ENCODE data around the gene NPBWR2. TPM values are rescaled to one million over a fixed set of nuclear protein-coding genes. Genes with fewer than 3 reads are reported as not detected.
"Not testable (repeated sequence)": the region's sequence is repeated elsewhere in the genome, so short reads cannot be mapped to it uniquely, and the experiment has no call there.

NPBWR2 gene
- total RNA-seq, 1 donor from 2014 or later = not detected

DNA sequence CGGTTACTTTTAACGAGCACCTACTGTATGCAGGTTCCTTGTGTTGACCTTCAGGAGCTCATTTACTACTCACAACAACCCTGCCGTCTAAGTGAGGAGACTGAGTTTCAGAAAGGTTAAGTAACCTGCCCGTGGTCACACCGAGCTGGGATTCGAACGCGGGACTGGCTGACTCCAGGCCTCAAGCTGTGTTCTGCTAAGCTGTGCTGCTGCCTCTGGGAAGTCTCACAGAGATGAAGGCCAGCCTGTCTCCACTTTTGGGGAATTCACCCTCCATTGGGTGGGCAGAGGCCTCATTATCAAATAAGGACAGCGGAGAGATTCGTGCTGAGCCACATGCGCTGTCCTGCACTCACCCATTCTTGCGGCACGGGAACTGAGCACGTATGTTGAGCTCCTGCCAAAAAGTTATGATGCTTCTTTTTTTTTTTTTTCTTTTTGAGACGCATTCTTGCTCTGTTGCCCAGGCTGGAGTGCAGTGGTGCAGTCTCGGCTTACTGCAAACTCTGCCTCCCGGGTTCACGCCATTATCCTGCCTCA, 31.0 kb upstream of the NPBWR2 start:
- DNase-seq (ENCODE audit: low spot score) = no peak
- Mint-ChIP-seq H3K27ac (no peak overlapping the region), H3K4me3 (ENCODE audit: low read depth) (no peak overlapping the region), H3K27me3 (ENCODE audit: low read depth) (peaks cover 2% of the 10 kb centered on the region), H3K4me1 (ENCODE audit: low read depth) (no peaks in the 10 kb centered on the region), H3K9me3 (no peaks in the 10 kb centered on the region), H3K36me3 (ENCODE audit: low read depth) (no peaks in the 10 kb centered on the region)
- intact Hi-C loops (cut with micrococcal nuclease) = no loop called here

- Mint-ChIP-seq H3K27me3 (ENCODE audit: low read depth) (peaks cover 2% of the 10 kb centered on the region), H3K4me1 (ENCODE audit: low read depth) (no peaks in the 10 kb centered on the region), H3K9me3 (no peaks in the 10 kb centered on the region), H3K4me3 (ENCODE audit: low read depth) (no peak overlapping the region), H3K36me3 (ENCODE audit: low read depth) (no peaks in the 10 kb centered on the region), H3K27ac (no peak overlapping the region)
- DNase-seq (ENCODE audit: low spot score) = no peak
- intact Hi-C loops (cut with micrococcal nuclease) = no loop called here
Observed at GRCh38 chr20:64137598-64138031, 30.2 kb upstream of the NPBWR2 start.

DNA sequence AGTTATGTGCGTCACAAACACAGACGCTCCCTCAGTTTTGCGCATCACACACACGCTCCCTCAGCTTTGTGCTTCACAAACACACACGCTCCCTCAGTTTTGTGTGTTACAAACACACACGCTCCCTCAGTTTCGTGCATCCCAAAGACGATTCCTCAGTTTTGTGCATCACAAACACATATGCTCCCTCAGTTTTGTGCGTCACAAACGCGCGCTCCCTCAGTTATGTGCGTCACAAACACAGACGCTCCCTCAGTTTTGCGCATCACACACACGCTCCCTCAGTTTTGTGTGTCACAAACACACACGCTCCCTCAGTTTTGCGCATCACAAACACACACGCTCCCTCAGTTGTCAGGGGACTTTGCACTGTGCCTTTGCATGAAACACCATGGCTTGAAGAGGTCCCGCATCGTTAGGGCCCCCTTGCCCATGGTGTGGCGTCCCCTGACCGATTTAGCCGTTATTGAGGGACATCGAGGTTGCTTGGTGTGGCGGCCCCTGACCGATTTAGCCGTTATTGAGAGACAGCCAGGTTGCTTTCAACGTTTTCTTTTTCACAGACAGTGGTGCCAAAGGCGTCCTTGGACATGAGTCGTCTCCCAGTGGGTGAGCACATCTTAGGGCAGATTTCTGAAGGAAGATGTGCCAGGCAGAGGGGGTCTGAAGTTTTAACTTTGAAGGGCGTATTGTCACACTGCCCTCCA, 28.8 kb upstream of the NPBWR2 start:
- intact Hi-C loops (cut with micrococcal nuclease) = no loop called here
- H3K36me3 Mint-ChIP-seq (ENCODE audit: low read depth) = no peaks in the 10 kb centered on the region
- H3K4me3 Mint-ChIP-seq (ENCODE audit: low read depth) = no peak overlapping the region
- no peak for DNase-seq (ENCODE audit: low spot score)
- H3K9me3 Mint-ChIP-seq = no peaks in the 10 kb centered on the region
- no peak overlapping the region for H3K27ac Mint-ChIP-seq
- no peaks in the 10 kb centered on the region for H3K27me3 Mint-ChIP-seq (ENCODE audit: low read depth)
- H3K4me1 Mint-ChIP-seq (ENCODE audit: low read depth) = no peaks in the 10 kb centered on the region

DNA sequence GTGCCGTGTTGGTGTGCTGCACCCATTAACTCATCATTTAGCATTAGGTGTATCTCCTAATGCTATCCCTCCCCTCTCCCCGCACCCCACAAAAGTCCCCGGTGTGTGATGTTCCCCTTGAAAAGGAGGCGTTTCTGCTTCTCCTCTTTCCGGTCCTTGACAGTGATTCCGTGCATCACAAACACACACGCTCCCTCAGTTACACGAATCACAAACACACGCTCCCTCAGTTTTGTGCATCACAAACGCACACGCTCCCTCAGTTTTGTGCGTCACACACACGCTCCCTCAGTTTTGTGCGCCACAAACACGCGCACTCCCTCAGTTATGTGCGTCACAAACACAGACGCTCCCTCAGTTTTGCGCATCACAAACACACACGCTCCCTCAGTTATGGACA, 27.4 kb upstream of the NPBWR2 start:
- H3K9me3 Mint-ChIP-seq; H3K36me3 Mint-ChIP-seq (ENCODE audit: low read depth): not testable (repeated sequence)

GRCh38 chr20:64133951-64134407, 26.6 kb upstream of the NPBWR2 start:
- H3K27ac Mint-ChIP-seq = no peak overlapping the region
- no peaks in the 10 kb centered on the region for H3K4me1 Mint-ChIP-seq (ENCODE audit: low read depth)
- no peak for DNase-seq (ENCODE audit: low spot score)
- intact Hi-C loops (cut with micrococcal nuclease) = no loop called here
- no peak overlapping the region for H3K4me3 Mint-ChIP-seq (ENCODE audit: low read depth)
- H3K36me3 Mint-ChIP-seq (ENCODE audit: low read depth) = no peaks in the 10 kb centered on the region
- H3K27me3 Mint-ChIP-seq (ENCODE audit: low read depth) = peaks cover 1% of the 10 kb centered on the region
- H3K9me3 Mint-ChIP-seq = no peaks in the 10 kb centered on the region

More for the DNA sequence above, 27.4 kb upstream of the NPBWR2 start:
- DNase-seq (ENCODE audit: low spot score); H3K27ac Mint-ChIP-seq; H3K4me1 Mint-ChIP-seq (ENCODE audit: low read depth); H3K27me3 Mint-ChIP-seq (ENCODE audit: low read depth); intact Hi-C loops (cut with micrococcal nuclease); H3K4me3 Mint-ChIP-seq (ENCODE audit: low read depth): not testable (repeated sequence)

- H3K9me3 Mint-ChIP-seq = no peaks in the 10 kb centered on the region
- H3K4me1 Mint-ChIP-seq (ENCODE audit: low read depth) = no peaks in the 10 kb centered on the region
- H3K27ac Mint-ChIP-seq = no peak overlapping the region
- no peak overlapping the region for H3K4me3 Mint-ChIP-seq (ENCODE audit: low read depth)
- no peak for DNase-seq (ENCODE audit: low spot score)
- H3K27me3 Mint-ChIP-seq (ENCODE audit: low read depth) = peaks cover 3% of the 10 kb centered on the region
- intact Hi-C loops (cut with micrococcal nuclease) = no loop called here
- H3K36me3 Mint-ChIP-seq (ENCODE audit: low read depth) = no peaks in the 10 kb centered on the region
Observed at GRCh38 chr20:64131406-64131805, 24.0 kb upstream of the NPBWR2 start.

DNA sequence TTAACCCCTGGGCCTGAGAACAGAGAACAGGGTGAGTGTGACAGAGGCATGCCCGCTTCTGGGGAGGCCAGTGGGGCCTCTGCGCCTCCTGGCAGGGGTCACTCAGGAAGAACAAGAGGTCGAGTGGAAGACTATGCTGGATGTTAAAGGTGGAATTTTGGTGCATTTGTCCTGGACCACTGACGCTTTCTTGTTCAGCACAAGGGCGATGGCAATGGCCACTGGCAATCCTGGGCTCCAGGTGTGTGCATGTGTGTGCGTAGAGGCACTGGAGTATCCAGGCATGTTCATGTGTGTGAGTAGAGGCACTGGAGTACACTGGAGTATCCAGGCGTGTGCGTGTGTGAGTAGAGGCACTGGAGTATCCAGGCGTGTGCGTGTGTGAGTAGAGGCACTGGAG, 23.5 kb upstream of the NPBWR2 start:
- peaks cover 3% of the 10 kb centered on the region for H3K27me3 Mint-ChIP-seq (ENCODE audit: low read depth)
- no peak for DNase-seq (ENCODE audit: low spot score)
- H3K27ac Mint-ChIP-seq = no peak overlapping the region
- no peak overlapping the region for H3K4me3 Mint-ChIP-seq (ENCODE audit: low read depth)
- H3K4me1 Mint-ChIP-seq (ENCODE audit: low read depth) = no peaks in the 10 kb centered on the region
- no peaks in the 10 kb centered on the region for H3K9me3 Mint-ChIP-seq
- intact Hi-C loops (cut with micrococcal nuclease) = no loop called here
- no peaks in the 10 kb centered on the region for H3K36me3 Mint-ChIP-seq (ENCODE audit: low read depth)

- intact Hi-C loops (cut with micrococcal nuclease) = no loop called here
- H3K27ac Mint-ChIP-seq = no peak overlapping the region
Observed at GRCh38 chr20:64130271-64130670, 22.9 kb upstream of the NPBWR2 start.

DNA sequence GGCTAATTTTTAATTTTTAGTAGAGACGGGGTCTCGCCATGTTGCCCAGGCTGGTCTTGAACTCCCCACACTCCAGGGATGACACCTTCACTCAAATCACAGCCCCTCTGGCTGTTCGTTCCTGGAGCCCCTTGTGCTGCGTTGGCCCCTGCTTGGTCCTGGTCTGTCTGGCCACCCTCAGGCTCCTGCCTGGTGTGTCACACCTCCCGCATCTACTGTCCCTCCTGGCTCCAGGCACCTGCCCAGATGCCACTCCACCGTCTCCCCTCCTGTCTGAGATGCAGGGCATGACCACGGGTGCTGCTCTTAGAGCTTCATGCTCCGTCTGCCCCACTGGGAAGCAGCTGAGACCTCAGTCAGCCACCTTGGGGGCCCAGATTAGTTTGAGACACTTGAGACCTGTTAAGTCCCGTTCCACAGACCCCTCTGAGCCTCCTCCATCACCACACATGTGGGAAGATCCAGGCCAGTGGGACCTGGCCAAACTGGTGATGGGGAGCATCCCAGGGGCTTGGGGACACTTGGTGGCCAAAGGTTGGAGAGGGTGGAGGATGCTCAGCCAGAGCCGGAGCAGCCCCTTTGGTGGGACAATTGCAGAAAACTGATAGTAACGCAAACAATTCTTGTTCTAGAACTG, 21.9 kb upstream of the NPBWR2 start:
- no peak for DNase-seq (ENCODE audit: low spot score)
- Mint-ChIP-seq H3K4me1 (ENCODE audit: low read depth) (no peaks in the 10 kb centered on the region), H3K27ac (no peak overlapping the region), H3K36me3 (ENCODE audit: low read depth) (no peaks in the 10 kb centered on the region), H3K9me3 (no peaks in the 10 kb centered on the region), H3K4me3 (ENCODE audit: low read depth) (no peak overlapping the region), H3K27me3 (ENCODE audit: low read depth) (peaks cover 7% of the 10 kb centered on the region)
- intact Hi-C loops (cut with micrococcal nuclease) = no loop called here

More at GRCh38 chr20:64130271-64130670, 22.9 kb upstream of the NPBWR2 start:
- Mint-ChIP-seq H3K9me3 (no peaks in the 10 kb centered on the region), H3K27me3 (ENCODE audit: low read depth) (peaks cover 3% of the 10 kb centered on the region), H3K4me1 (ENCODE audit: low read depth) (no peaks in the 10 kb centered on the region), H3K4me3 (ENCODE audit: low read depth) (no peak overlapping the region), H3K36me3 (ENCODE audit: low read depth) (no peaks in the 10 kb centered on the region)
- DNase-seq (ENCODE audit: low spot score) = no peak

- DNase-seq (ENCODE audit: low spot score); H3K9me3 Mint-ChIP-seq; H3K4me1 Mint-ChIP-seq (ENCODE audit: low read depth); H3K27ac Mint-ChIP-seq; intact Hi-C loops (cut with micrococcal nuclease); H3K4me3 Mint-ChIP-seq (ENCODE audit: low read depth); H3K36me3 Mint-ChIP-seq (ENCODE audit: low read depth): not testable (repeated sequence)
- H3K27me3 Mint-ChIP-seq (ENCODE audit: low read depth) = peaks cover 11% of the 10 kb centered on the region
Observed at GRCh38 chr20:64123517-64123916, 16.2 kb upstream of the NPBWR2 start.

DNA sequence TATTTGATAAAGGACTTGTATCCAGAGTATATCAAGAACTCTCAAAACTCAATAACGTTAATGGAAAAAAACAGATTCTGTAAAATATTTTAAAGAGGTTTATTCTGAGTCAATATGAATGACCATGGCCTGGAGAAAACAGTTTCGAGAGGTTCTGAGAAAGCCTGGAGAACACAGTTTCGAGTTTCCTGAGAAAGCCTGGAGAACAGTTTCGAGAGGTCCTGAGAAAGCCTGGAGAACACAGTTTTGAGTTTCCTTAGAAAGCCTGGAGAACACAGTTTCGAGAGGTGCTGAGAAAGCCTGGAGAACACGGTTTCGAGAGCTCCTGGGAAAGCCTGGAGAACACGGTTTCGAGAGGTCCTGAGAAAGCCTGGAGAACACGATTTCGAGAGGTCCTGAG, 15.6 kb upstream of the NPBWR2 start:
- DNase-seq (ENCODE audit: low spot score); H3K9me3 Mint-ChIP-seq; H3K27ac Mint-ChIP-seq; H3K4me3 Mint-ChIP-seq (ENCODE audit: low read depth); H3K27me3 Mint-ChIP-seq (ENCODE audit: low read depth); intact Hi-C loops (cut with micrococcal nuclease); H3K4me1 Mint-ChIP-seq (ENCODE audit: low read depth); H3K36me3 Mint-ChIP-seq (ENCODE audit: low read depth): not testable (repeated sequence)

DNA sequence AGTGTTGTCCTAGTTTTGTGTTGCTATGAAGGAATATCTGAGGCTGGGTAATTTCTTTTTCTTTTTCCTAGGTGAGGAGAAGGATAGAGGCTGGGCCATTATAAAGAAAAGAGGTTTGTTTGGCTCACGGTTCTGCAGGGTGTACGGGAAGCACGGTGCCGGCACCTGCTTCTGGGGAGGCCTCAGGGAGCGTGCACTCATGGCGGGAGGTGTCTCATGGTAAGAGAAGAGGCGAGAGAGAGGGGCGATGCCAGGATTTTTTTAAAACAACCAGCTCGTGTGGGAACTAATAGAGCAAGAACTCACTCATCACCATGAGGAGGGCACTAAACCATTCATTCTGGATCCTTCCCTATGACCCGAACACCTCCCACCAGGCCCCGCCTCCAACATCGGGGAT, 14.2 kb upstream of the NPBWR2 start:
- intact Hi-C loops (cut with micrococcal nuclease) = loop anchor here (2.0 kb wide), 2 partner anchors 39 to 141 kb away; partner anchors contain the start of gene PRPF6
- DNase-seq (ENCODE audit: low spot score) = no peak

DNA sequence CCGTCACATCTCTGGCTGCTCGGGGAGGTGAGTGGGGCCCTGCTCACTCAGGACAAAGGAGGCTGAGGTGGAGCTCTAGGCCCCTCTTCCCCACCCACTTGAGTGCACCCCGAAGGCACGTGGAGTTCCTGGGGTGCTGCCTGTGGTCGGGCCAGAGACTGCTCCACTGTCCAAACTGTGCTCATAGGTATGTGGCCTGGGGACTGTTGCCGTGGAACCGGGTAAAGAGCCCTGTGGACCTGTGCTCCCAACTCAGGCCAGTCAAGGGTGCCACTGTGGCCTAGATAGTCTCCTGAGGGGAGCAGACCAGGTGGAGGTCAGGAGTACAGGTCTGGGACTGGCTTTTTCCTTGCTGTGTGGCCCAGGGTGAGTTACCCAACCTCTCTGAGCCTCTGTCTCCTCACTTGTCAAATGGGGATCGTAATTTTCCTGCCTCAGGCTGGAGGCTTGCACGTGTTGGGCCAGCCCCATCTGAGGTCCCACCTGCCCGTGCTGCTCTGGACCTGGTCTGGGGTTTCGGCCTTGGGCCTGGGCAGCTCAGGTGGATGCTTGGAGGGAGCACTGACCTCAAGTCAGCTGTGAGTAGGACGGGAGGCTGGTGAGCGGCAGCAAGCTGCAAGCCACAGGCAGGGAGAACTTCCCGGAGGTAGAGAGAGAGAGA, 12.4 kb upstream of the NPBWR2 start:
- H3K27ac Mint-ChIP-seq = no peak overlapping the region
- H3K27me3 Mint-ChIP-seq (ENCODE audit: low read depth) = peaks cover 10% of the 10 kb centered on the region
- H3K9me3 Mint-ChIP-seq = no peaks in the 10 kb centered on the region
- peak; percentile 25 for DNase-seq (ENCODE audit: low spot score)
- peak overlapping the region; percentile 60 for H3K4me3 Mint-ChIP-seq (ENCODE audit: low read depth)
- H3K4me1 Mint-ChIP-seq (ENCODE audit: low read depth) = peaks cover 9% of the 10 kb centered on the region
- intact Hi-C loops (cut with micrococcal nuclease) = loop anchor here (2.0 kb wide), 2 partner anchors 37 to 139 kb away; partner anchors contain the start of gene PRPF6
- no peaks in the 10 kb centered on the region for H3K36me3 Mint-ChIP-seq (ENCODE audit: low read depth)

More for the DNA sequence above, 14.2 kb upstream of the NPBWR2 start:
- Mint-ChIP-seq H3K36me3 (ENCODE audit: low read depth) (no peaks in the 10 kb centered on the region), H3K9me3 (no peaks in the 10 kb centered on the region), H3K4me3 (ENCODE audit: low read depth) (no peak overlapping the region), H3K27me3 (ENCODE audit: low read depth) (peaks cover 10% of the 10 kb centered on the region), H3K27ac (no peak overlapping the region), H3K4me1 (ENCODE audit: low read depth) (peaks cover 9% of the 10 kb centered on the region)
